Activated CD4-positive, alpha-beta T cell treated with anti-CD3 and anti-CD28 coated beads for 1 hour (primary cell): ENCODE measurements around the gene PCNX2.
"Not testable (repeated sequence)": the region's sequence is repeated elsewhere in the genome, so short reads cannot be mapped to it uniquely, and the experiment has no call there.

ENCODE experiments used
- DNase-seq: peaks from one replicate; pipeline ENCODE4 v3.0.0-alpha.2; 2020

PCNX2 gene

GRCh38 chr1:233143241-233143640 is 152.3 kb downstream of the PCNX2 start:
- no peak for DNase-seq

- no peak for DNase-seq
Observed at GRCh38 chr1:233140974-233141373, 154.6 kb downstream of the PCNX2 start.

- no peak for DNase-seq
Observed at GRCh38 chr1:233140499-233140898, 155.0 kb downstream of the PCNX2 start.

GRCh38 chr1:233138788-233139585 is 156.5 kb downstream of the PCNX2 start:
- DNase-seq: no peak

GRCh38 chr1:233135833-233136232 is 159.7 kb downstream of the PCNX2 start:
- no peak for DNase-seq

GRCh38 chr1:233132445-233132844 is 163.1 kb downstream of the PCNX2 start:
- no peak for DNase-seq

- DNase-seq: not testable (repeated sequence)
Observed at GRCh38 chr1:233129031-233129430, 166.5 kb downstream of the PCNX2 start.

- no peak for DNase-seq
Observed at GRCh38 chr1:233127157-233127556, 168.4 kb downstream of the PCNX2 start.

- no peak for DNase-seq
Observed at GRCh38 chr1:233122779-233123178, 172.7 kb downstream of the PCNX2 start.

GRCh38 chr1:233121947-233122559 is 173.5 kb downstream of the PCNX2 start:
- DNase-seq: no peak

- no peak for DNase-seq
Observed at GRCh38 chr1:233114860-233115259, 180.7 kb downstream of the PCNX2 start.

GRCh38 chr1:233114159-233114558 is 181.4 kb downstream of the PCNX2 start:
- DNase-seq: no peak

- DNase-seq: no peak
Observed at GRCh38 chr1:233113009-233113879, 182.3 kb downstream of the PCNX2 start.

GRCh38 chr1:233112186-233113008 is 183.1 kb downstream of the PCNX2 start:
- no peak for DNase-seq

GRCh38 chr1:233111731-233112130 is 183.8 kb downstream of the PCNX2 start:
- no peak for DNase-seq

GRCh38 chr1:233109096-233109495 is 186.4 kb downstream of the PCNX2 start:
- no peak for DNase-seq

GRCh38 chr1:233107716-233108130 is 187.8 kb downstream of the PCNX2 start:
- not testable (repeated sequence) for DNase-seq

GRCh38 chr1:233107130-233107660 is 188.3 kb downstream of the PCNX2 start:
- DNase-seq: no peak

- no peak for DNase-seq
Observed at GRCh38 chr1:233105225-233105624, 190.3 kb downstream of the PCNX2 start.

- DNase-seq: no peak
Observed at GRCh38 chr1:233102341-233102740, 193.2 kb downstream of the PCNX2 start.

- no peak for DNase-seq
Observed at GRCh38 chr1:233097959-233098580, 197.5 kb downstream of the PCNX2 start.

- DNase-seq: no peak
Observed at GRCh38 chr1:233097546-233097945, 198.0 kb downstream of the PCNX2 start.
